Stimulated activated CD4-positive, alpha-beta T cell treated with anti-CD3 and anti-CD28 coated beads, Interleukin-4, amount 100 ng/mL, for 24 hours (primary cell): ENCODE measurements around the gene ORM2.
A peak's percentile ranks its signal among the peaks of the same experiment; 100 is the strongest.
"Not testable (repeated sequence)": the region's sequence is repeated elsewhere in the genome, so short reads cannot be mapped to it uniquely, and the experiment has no call there.

Experiments
- DNase-seq: peaks from one replicate; pipeline ENCODE4 v3.0.0-alpha.2; 2020

ORM2 gene

GRCh38 chr9:114332474-114333040 is 2.9 kb downstream of the ORM2 start:
- not testable (repeated sequence) for DNase-seq

DNA sequence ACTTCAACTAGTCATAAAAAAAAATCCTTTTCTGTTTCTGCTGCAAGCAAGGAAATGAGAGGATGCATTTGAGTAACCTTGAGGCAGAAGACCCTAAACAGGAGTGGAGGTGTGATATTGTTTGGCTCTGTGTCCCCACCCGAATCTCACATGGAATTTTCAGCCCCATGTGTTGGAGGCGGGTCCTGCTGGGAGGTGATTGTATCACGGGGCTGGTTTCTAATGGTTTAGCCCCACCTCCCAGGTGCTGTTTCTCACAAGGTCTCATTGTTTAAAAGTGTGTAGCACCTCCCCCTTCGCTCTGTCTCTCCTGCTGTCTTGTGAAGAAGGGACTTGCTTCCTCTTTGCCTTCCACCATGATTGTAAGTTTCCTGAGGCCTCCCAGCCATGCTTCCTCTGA is 4.0 kb downstream of the ORM2 start:
- DNase-seq, result not testable (repeated sequence)

DNA sequence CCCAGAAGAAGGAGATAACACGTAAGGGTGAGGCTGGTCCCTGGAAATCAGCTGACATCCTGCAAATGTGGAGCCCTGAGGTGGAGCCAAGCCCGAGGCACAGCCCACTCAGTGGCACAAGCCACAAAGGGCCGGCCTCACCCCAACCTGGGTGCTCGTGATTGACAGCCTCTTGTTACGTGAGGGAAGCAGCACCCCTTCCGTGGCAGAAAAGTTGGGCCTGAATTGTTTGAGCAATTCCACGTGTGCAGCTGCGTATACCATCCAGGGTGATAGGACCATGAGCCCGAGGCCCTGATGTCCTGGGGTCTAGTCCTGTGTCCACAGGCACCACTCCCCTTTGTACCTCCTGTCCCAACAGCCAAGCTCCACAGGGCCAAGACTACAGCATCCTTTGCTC is 4.8 kb downstream of the ORM2 start:
- DNase-seq, result no peak

DNA sequence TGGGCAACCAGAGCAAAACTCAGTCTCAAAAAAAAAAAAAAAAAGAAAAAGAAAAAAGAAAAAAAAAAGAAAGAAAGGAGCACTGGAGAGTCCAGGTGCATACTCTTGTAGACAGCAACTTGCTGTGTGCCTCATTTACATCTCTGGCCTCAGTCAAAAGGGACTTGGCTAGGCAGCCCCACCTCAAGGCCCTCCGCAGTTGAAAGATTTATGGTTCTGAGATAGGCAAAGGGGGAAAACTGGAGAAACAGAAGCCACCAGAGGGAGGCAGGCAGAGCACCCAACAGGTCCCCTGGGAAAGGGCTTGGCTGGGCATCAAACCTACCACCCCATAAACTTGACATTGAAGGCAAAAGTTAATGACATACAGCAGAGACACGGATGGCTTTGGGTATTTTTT is 6.1 kb downstream of the ORM2 start:
- DNase-seq, result no peak

DNA sequence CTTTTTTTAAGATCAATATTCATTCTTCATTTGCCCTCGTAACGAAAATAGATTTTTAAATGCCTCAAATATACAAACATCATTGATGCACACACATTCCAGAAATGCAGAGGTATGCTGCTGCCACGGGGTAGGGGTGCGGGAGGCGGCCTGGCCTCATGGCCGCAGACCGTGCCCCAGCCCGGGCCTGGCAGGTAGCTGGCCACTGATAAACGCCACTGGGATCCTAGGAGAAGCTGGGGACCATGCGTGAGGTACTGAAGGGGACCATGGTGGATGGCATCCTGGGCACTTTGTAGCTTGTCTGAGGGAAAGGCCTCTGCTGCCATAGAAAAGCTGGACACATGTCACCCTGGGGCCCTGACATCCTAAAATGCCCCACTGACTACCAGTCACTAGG is 6.5 kb downstream of the ORM2 start:
- no peak for DNase-seq

- no peak for DNase-seq
These were observed 7.2 kb downstream of the ORM2 start for GRCh38 chr9:114336699-114337395.

- DNase-seq, result no peak
These were observed 8.5 kb downstream of the ORM2 start for GRCh38 chr9:114338187-114338586.

GRCh38 chr9:114339130-114339908 is 9.7 kb downstream of the ORM2 start:
- peak; percentile 61 for DNase-seq

DNA sequence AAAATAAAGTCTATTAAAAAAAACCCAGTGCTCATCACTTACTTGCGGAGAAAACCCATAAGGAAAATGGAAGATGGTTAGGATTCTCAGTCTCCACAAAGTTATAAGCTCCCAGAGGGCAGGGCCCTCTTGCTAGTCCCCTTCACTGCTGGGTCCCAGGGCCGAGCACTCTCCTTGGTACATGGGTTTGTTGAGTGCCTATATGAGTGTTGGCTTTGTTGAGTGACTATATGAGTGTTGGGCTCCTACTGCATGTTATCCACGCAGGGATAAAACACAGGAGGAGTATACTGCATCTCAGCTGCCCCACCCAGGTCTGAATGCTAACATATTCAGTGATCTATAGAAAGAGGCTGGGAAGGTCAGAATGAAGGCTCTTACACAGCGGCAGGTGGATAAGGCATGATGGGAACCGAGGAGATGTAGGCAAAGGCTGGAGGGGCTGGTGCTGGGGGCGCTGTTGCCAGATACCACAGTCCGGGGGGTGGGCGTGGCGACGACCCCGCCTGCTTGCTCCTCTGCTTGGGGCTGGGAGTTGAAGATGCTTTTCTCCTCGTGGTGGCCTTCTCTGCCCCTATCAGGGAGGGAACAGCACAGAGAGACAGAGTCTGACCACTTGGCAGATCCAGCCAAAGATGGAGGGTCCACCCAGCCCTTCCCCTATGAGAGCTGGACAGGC is 11.6 kb downstream of the ORM2 start:
- no peak for DNase-seq

GRCh38 chr9:114341991-114342390 is 12.3 kb downstream of the ORM2 start:
- no peak for DNase-seq

- DNase-seq, result no peak
These were observed 13.2 kb downstream of the ORM2 start for GRCh38 chr9:114342755-114343440.

DNA sequence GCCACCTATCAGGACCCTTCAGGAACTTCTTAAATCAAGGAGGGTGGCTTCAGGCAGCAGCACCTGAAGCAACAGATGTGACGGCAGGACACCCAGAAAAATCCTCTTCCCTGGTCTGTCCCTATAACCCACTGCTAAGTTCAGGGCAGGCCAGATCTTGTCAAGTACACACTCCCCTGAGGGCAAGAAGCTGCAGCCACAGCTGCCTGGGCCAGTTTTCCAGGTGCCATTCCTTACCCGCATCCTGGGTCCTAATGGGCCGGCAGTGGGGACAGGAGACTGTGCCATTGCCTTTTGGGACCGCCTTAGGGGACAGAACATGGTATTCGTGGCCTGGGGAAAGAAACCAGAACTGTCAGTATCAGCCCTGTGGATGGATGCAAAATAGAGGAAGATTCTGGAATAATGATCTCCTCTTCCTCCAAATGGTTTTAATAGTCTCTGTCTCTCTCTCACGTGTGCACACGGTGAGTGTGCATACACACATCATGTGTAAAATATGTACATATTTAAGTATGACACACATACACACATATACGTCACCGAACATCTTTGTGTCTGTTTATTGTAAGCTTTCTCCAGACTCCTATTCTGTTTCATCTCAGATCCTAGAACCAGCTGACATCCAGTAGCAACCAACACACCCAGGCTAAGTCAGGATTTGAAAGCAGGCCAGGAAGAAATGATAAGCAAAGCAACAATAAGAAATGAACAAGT is 14.0 kb downstream of the ORM2 start:
- no peak for DNase-seq

DNA sequence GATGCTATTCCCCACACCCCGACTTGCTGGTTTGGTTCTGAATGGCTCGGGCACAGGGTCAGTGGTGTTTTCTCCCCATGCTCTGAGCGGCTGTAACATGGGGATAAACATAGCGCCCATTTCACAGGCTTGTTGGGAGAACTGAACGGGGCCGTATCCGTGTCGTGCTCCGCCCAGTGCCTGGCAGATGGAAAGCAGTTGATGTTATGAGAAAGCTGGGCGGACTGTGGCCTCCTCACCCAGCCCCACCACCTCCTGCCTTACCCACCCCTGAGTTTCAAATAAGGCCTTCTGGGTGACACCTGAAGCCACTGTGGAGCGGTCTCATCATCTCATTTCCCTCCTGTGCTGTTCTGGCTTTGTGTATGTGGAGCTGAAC is 14.5 kb downstream of the ORM2 start:
- no peak for DNase-seq

DNA sequence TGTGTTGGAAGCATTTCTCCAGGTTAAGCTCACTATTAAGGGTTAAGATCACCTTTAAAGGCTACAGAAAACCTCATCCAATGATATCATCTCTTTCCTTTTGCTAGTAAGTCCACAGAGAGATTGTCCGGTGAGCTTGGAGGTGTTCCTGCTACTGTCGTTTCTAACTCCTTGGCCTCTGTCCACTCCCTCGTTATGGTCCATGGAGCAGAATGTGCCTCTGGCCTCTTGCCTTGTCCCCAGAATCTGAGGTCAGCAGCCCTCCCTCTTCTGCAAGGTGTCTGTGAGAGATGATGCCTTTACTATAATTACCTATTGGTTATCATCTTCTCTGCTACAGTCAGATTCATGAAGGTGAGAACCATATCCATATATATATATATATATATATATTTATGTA is 15.0 kb downstream of the ORM2 start:
- DNase-seq, result no peak

DNA sequence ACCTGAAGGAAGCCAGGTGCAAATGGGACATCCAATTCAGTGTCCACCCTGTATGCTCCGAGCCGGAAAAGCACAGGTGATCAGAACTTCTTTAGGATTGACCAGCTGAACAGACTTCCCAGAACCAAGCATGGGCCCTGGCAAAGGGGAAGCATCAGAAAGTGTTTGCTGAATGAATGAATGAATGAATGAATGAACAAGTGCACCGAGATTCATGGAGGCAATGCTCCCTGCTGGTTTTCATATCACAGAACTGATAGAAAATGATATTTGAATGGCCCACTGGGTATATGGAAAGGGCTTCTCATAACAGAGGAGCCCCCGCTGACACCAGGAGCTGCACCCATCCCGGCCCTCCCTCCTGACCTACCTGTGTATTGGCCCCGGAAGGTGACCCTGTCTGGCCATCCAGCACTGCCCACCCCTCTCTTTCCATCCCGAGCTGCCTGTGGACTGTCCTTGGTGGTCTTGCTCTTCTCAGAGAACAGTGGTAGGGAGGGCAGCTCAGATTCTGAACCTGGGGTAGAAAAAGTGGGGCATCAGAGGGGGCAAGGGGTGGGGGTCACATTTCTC is 15.9 kb downstream of the ORM2 start:
- DNase-seq, result no peak

DNA sequence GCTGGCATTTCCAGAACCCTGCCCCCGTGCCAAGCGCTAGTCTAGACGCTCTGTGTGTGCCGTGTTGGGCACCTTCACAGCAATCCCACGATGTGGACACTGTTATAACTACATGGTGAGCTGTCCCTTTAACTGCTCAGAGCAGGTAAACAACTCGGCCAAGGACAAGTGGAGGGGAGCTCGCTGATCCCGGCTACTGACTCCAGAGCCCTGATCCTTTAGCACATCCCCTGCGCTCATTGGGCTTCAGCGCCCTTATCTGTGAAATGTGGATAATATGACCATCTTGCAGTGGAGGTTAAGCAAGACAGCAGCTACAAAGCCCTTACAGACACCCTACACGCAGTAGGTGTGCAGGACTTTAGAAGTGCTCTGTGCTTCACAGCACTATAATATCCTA is 16.5 kb downstream of the ORM2 start:
- no peak for DNase-seq

DNA sequence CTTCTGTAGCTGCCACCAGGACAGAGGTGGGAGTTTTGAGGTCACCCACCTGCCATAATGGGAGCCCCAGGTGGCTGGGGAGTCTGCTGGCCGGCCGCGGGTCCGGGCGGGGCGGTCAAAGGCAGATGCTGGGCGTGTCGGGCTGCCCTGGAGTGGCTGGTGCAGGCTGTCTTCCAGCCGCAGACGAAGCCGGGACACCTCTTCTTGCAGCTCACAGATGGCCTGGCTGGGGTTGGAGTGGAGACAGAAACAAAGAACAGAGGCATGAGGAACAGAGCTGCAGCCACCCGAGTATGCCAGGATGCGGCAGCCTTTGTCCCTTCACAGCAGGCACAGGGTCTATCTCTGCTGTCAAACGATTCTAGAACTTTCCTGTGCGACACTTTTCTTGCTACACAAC is 18.0 kb downstream of the ORM2 start:
- no peak for DNase-seq

DNA sequence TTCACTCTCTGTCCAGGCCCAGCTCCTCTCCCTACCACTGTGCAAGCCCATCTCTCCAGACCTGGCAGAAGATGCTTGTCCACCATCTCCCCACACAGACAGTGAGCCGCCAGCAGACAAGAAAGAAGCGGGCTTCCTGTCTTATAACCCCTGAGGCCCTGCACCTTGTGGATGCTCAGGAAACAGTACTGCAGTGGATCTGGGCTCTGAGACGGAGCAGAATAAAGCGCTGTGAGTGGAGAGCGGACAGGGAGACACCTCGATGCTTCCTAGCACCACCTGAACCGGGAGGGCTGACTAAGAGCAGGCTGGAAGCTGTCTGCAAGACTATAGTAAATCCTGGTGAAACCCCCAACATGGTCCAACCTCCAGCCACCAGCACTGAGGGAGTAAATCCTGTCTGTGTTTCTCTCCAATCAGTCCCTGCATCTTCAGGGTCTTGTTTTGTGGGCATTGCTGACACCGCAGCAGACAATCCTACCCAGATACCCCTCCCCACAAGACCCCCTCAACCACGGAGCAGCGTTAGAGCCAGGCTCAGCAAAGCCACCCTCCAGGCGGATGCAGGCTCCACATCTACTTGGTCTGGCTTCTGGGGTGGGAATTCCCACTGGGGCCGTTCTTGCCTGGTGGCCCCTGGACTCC is 18.7 kb downstream of the ORM2 start:
- no peak for DNase-seq

GRCh38 chr9:114348906-114349482 is 19.3 kb downstream of the ORM2 start:
- DNase-seq, result peak; percentile 93

DNA sequence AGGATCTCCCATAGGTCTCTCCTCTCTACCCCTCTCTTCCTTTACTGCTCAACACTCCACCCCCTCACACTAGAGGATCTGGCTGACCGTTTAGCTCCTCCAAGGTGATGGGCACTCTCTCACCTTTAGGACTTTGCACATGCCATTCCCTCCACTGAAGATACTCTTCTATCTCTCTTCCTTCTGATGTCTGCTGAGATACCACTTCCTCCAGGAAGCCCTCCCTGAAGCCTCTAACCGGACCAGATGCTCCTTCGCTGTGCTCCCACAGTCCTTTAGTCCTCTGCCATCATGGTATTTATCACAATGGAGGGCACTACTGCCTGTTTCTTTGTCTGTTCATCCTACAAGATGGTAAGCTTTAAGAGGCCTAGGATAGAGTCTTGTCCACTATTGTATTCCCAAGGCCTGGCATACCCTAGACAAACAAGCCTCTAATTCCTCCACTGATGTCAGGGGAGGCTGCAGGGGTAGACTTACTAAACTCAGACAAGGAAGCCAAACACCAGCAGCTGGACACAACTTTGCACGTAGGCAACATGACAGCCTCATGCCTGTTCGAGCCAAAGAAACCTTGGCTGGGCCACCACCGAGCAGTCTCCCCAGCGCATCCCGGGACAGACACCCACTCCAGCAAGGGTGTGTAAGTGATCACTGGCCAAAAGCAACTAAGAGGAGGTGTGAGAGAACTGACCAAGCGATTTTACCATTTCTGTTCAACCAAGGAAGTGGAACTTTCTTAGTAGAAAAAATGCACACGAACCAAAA is 20.2 kb downstream of the ORM2 start:
- no peak for DNase-seq
